Thymus (tissue), 11 donors: Measurements from ENCODE around the gene STK32C. TPM values are rescaled to one million over a fixed set of nuclear protein-coding genes. Genes with fewer than 3 reads are reported as not detected.
"Not testable (repeated sequence)": the region's sequence is repeated elsewhere in the genome, so short reads cannot be mapped to it uniquely, and the experiment has no call there.

Experiments
- DNase-seq, 9 donors: peaks; one replicate each; pipeline ENCODE4 v3.0.0-alpha.2; 2013; ENCODE audit warnings: low spot score in 9 of 9, low read depth in 6 of 9, missing footprints in 1 of 9
- H3K27ac ChIP-seq, 2 donors: one replicate each; pipeline ENCODE4 v1.5.1; 2013; ENCODE audit warnings: control low read depth in 1 of 2, low read depth in 1 of 2, low read length in 1 of 2, mild to moderate bottlenecking in 1 of 2, moderate library complexity in 1 of 2
- H3K27me3 ChIP-seq, 2 donors: one replicate each; pipeline ENCODE4 v1.5.1; 2013; ENCODE audit warnings: low read length in 1 of 2; ENCODE audit not compliant: control insufficient read depth in 2 of 2, insufficient read depth in 1 of 2
- H3K36me3 ChIP-seq, 2 donors: one replicate each; pipeline ENCODE4 v1.5.1; 2013; ENCODE audit warnings: low read length in 1 of 2, mild to moderate bottlenecking in 1 of 2, moderate library complexity in 1 of 2; ENCODE audit not compliant: control insufficient read depth in 2 of 2, insufficient read depth in 2 of 2
- H3K4me1 ChIP-seq, 2 donors: one replicate each; pipeline ENCODE4 v1.5.1; 2013; ENCODE audit warnings: low read length in 2 of 2; ENCODE audit not compliant: control insufficient read depth in 2 of 2, insufficient read depth in 2 of 2
- H3K4me3 ChIP-seq, 2 donors: one replicate each; pipeline ENCODE4 v1.5.1; 2013; ENCODE audit warnings: low read length in 2 of 2, control low read depth in 1 of 2, mild to moderate bottlenecking in 1 of 2
- H3K9me3 ChIP-seq, 2 donors: one replicate each; pipeline ENCODE4 v1.5.1; 2013; ENCODE audit warnings: low read length in 1 of 2, mild to moderate bottlenecking in 1 of 2; ENCODE audit not compliant: control insufficient read depth in 2 of 2, insufficient read depth in 1 of 2
- WGBS: extraction: QIAGEN DNeasy Blood & Tissue Kit; methylation state at CpG from one replicate; pipeline ENCODE4 v1.1.7; 2013; 5-methylcytosine and 5-hydroxymethylcytosine counted together
- polyA plus RNA-seq: library from polyadenylated mRNA; stranded (reverse); fragments of 200-250 nt; gene quantifications from one replicate; pipeline ENCODE4 v1.2.3, GENCODE V29; 2013
- total RNA-seq: library from RNA; stranded (reverse); fragments of 120-200 nt; gene quantifications from one replicate; pipeline ENCODE4 v1.2.4, GENCODE V29; 2013
- donor health status: healthy.

STK32C gene
- total and polyA plus RNA-seq, 2 donors, result 18.2 to 18.7 TPM

- H3K4me1 ChIP-seq, result peaks cover 10 to 18% of the 10 kb centered on the region in 2 donors
- no peak for DNase-seq
- no peak overlapping the region for H3K4me3 ChIP-seq
- no peaks in the 10 kb centered on the region for H3K27me3 ChIP-seq
- peaks cover 0 to 4% of the 10 kb centered on the region in 2 donors for H3K9me3 ChIP-seq
- WGBS, result 92% methylated on average over 4 of the region's 4 CpGs
- peaks cover 12 to 15% of the 10 kb centered on the region in 2 donors for H3K36me3 ChIP-seq
- H3K27ac ChIP-seq, result no peak overlapping the region
These were observed 19.2 kb upstream of the STK32C start for GRCh38 chr10:132326925-132327324.

- Histone ChIP-seq H3K4me1 (peaks cover 10 to 18% of the 10 kb centered on the region in 2 donors), H3K4me3 (no peak overlapping the region), H3K27ac (no peak overlapping the region), H3K36me3 (peaks cover 12 to 15% of the 10 kb centered on the region in 2 donors), H3K27me3 (no peaks in the 10 kb centered on the region), H3K9me3 (peaks cover 0 to 4% of the 10 kb centered on the region in 2 donors)
- 94% methylated on average over 11 of the region's 11 CpGs for WGBS
- DNase-seq, result no peak
These were observed 18.7 kb upstream of the STK32C start for GRCh38 chr10:132326344-132326889.

- Histone ChIP-seq H3K9me3 (no peaks in the 10 kb centered on the region), H3K27ac (no peak overlapping the region), H3K4me3 (no peak overlapping the region), H3K4me1 (peaks cover 0 to 3% of the 10 kb centered on the region in 2 donors), H3K27me3 (no peaks in the 10 kb centered on the region), H3K36me3 (peaks cover 12 to 15% of the 10 kb centered on the region in 2 donors)
- WGBS, result 98% methylated on average over 1 of the region's 1 CpG
- no peak for DNase-seq
These were observed 16.4 kb upstream of the STK32C start for GRCh38 chr10:132324186-132324585.

- no peaks in the 10 kb centered on the region for H3K27me3 ChIP-seq
- peaks cover 9 to 15% of the 10 kb centered on the region in 2 donors for H3K36me3 ChIP-seq
- H3K4me3 ChIP-seq, result no peak overlapping the region
- DNase-seq, result no peak
- WGBS, result 94% methylated on average over 6 of the region's 6 CpGs
- H3K4me1 ChIP-seq, result peaks cover 0 to 3% of the 10 kb centered on the region in 2 donors
- no peak overlapping the region for H3K27ac ChIP-seq
- H3K9me3 ChIP-seq, result no peaks in the 10 kb centered on the region
These were observed 14.9 kb upstream of the STK32C start for GRCh38 chr10:132322586-132323048.

GRCh38 chr10:132321726-132322125 lies 14.0 kb upstream of the STK32C start:
- peaks cover 9 to 12% of the 10 kb centered on the region in 2 donors for H3K36me3 ChIP-seq
- H3K9me3 ChIP-seq, result no peaks in the 10 kb centered on the region
- no peak for DNase-seq
- H3K27me3 ChIP-seq, result no peaks in the 10 kb centered on the region
- no peak overlapping the region for H3K27ac ChIP-seq
- H3K4me3 ChIP-seq, result no peak overlapping the region
- peaks cover 0 to 3% of the 10 kb centered on the region in 2 donors for H3K4me1 ChIP-seq
- WGBS, result 96% methylated on average over 10 of the region's 10 CpGs

- Histone ChIP-seq H3K4me3 (no peak overlapping the region), H3K4me1 (peaks cover 0 to 1% of the 10 kb centered on the region in 2 donors), H3K27me3 (no peaks in the 10 kb centered on the region), H3K27ac (no peak overlapping the region), H3K9me3 (no peaks in the 10 kb centered on the region), H3K36me3 (peaks cover 5 to 6% of the 10 kb centered on the region in 2 donors)
- no peak for DNase-seq
- 93% methylated on average over 13 of the region's 13 CpGs for WGBS
These were observed 13.1 kb upstream of the STK32C start for GRCh38 chr10:132320654-132321469.

GRCh38 chr10:132319853-132320653 lies 12.3 kb upstream of the STK32C start:
- Histone ChIP-seq H3K36me3 (peaks cover 4 to 6% of the 10 kb centered on the region in 2 donors), H3K4me1 (no peaks in the 10 kb centered on the region), H3K4me3 (no peak overlapping the region), H3K9me3 (no peaks in the 10 kb centered on the region), H3K27me3 (no peaks in the 10 kb centered on the region), H3K27ac (no peak overlapping the region)
- DNase-seq, result no peak
- WGBS, result 75% methylated on average over 15 of the region's 15 CpGs

- H3K4me1 ChIP-seq, H3K36me3 ChIP-seq, H3K27ac ChIP-seq, H3K9me3 ChIP-seq, DNase-seq, H3K27me3 ChIP-seq, H3K4me3 ChIP-seq: not testable (repeated sequence)
- 98% methylated on average over 6 of the region's 6 CpGs for WGBS
These were observed 9.7 kb upstream of the STK32C start for GRCh38 chr10:132317477-132317876.

- 97% methylated on average over 5 of the region's 5 CpGs for WGBS
- Histone ChIP-seq H3K4me3 (no peak overlapping the region), H3K36me3 (no peaks in the 10 kb centered on the region), H3K4me1 (no peaks in the 10 kb centered on the region), H3K27me3 (no peaks in the 10 kb centered on the region), H3K27ac (no peak overlapping the region), H3K9me3 (peaks cover 0 to 9% of the 10 kb centered on the region in 2 donors)
- no peak for DNase-seq
These were observed 8.4 kb upstream of the STK32C start for GRCh38 chr10:132316133-132316532.
